Mesenchymal stem cell (in vitro differentiated cells and primary cell): Measurements from ENCODE around the gene SMARCAL1.

Experiments used
- DNase-seq: peaks from one replicate; pipeline ENCODE4 v3.0.0-alpha.2; 2013
- H2AFZ ChIP-seq: one replicate; pipeline ENCODE4 v1.6.1; 2013; ENCODE audit warnings: low read depth, mild to moderate bottlenecking, control low read depth, inconsistent platforms, low read length, moderate library complexity
- H2AK5ac ChIP-seq: 2 replicates; pipeline ENCODE4 v1.6.1; 2013; ENCODE audit warnings: low read length, moderate library complexity, mild to moderate bottlenecking, inconsistent platforms; ENCODE audit not compliant: severe bottlenecking
- H2BK120ac ChIP-seq: one replicate; pipeline ENCODE4 v1.6.1; 2013; ENCODE audit warnings: low read depth, mild to moderate bottlenecking, inconsistent platforms, low read length, moderate library complexity
- H2BK12ac ChIP-seq, 2 experiments: one replicate each; pipeline ENCODE4 v1.6.1; 2013; ENCODE audit warnings: inconsistent platforms in 2 of 2, low read length in 2 of 2, mild to moderate bottlenecking in 2 of 2, moderate library complexity in 2 of 2, control low read depth in 1 of 2
- H2BK15ac ChIP-seq: one replicate; pipeline ENCODE4 v1.6.1; 2013; ENCODE audit warnings: mild to moderate bottlenecking, low read depth, inconsistent platforms; ENCODE audit not compliant: poor library complexity, severe bottlenecking
- H2BK5ac ChIP-seq: 2 replicates; pipeline ENCODE4 v1.6.1; 2013; ENCODE audit warnings: low read depth, mild to moderate bottlenecking, low read length, control low read depth, inconsistent platforms; ENCODE audit not compliant: poor library complexity, severe bottlenecking
- H3K14ac ChIP-seq, 2 experiments: one replicate each; pipeline ENCODE4 v1.6.1; 2013; ENCODE audit warnings: inconsistent platforms in 2 of 2, low read length in 2 of 2, control low read depth in 1 of 2, mild to moderate bottlenecking in 1 of 2, moderate library complexity in 1 of 2
- H3K18ac ChIP-seq, 2 experiments: one replicate each; pipeline ENCODE4 v1.6.1; 2013; ENCODE audit warnings: inconsistent platforms in 2 of 2, low read length in 2 of 2, control low read depth in 1 of 2, low read depth in 1 of 2, mild to moderate bottlenecking in 1 of 2
- H3K23ac ChIP-seq, 2 experiments: one replicate each; pipeline ENCODE4 v1.6.1; 2013; ENCODE audit warnings: inconsistent platforms in 2 of 2, low read length in 2 of 2, mild to moderate bottlenecking in 2 of 2, moderate library complexity in 2 of 2, control low read depth in 1 of 2
- H3K27ac ChIP-seq: 2 replicates; pipeline ENCODE4 v1.5.1; 2013; ENCODE audit warnings: mild to moderate bottlenecking, moderate library complexity, low read length, control low read depth, inconsistent platforms; ENCODE audit not compliant: poor library complexity, severe bottlenecking
- H3K27me3 ChIP-seq, 2 experiments: 2 replicates each; pipeline versions ENCODE4 v1.6.1 to v1.7.0; 2013; ENCODE audit warnings: low read length in 2 of 2, mild to moderate bottlenecking in 2 of 2, moderate library complexity in 2 of 2, control low read depth in 1 of 2, inconsistent platforms in 1 of 2; ENCODE audit not compliant: control insufficient read depth in 1 of 2, insufficient read depth in 1 of 2
- H3K36me3 ChIP-seq, 2 experiments: 2 replicates each; pipeline versions ENCODE4 v1.6.1 to v1.7.0; 2013; ENCODE audit warnings: low read length in 2 of 2, control low read depth in 1 of 2, inconsistent platforms in 1 of 2, low read depth in 1 of 2, mild to moderate bottlenecking in 1 of 2; ENCODE audit not compliant: insufficient read depth in 2 of 2, control insufficient read depth in 1 of 2
- H3K4ac ChIP-seq, 2 experiments: one replicate each; pipeline ENCODE4 v1.6.1; 2013; ENCODE audit warnings: inconsistent platforms in 2 of 2, low read length in 2 of 2, mild to moderate bottlenecking in 2 of 2, moderate library complexity in 2 of 2, control low read depth in 1 of 2, low read depth in 1 of 2
- H3K4me1 ChIP-seq: 2 replicates; pipeline ENCODE4 v1.6.1; 2013; ENCODE audit warnings: low read depth, low read length, control low read depth; ENCODE audit not compliant: control insufficient read depth, insufficient read depth
- H3K4me2 ChIP-seq: 2 replicates; pipeline ENCODE4 v1.6.1; 2013; ENCODE audit warnings: low read length, mild to moderate bottlenecking, inconsistent platforms; ENCODE audit not compliant: poor library complexity, severe bottlenecking
- H3K4me3 ChIP-seq, 2 experiments: 2 replicates each; pipeline versions ENCODE4 v1.5.1 to v1.7.0; 2013; ENCODE audit warnings: low read length in 2 of 2, mild to moderate bottlenecking in 2 of 2, control low read depth in 1 of 2, low read depth in 1 of 2; ENCODE audit not compliant: insufficient read depth in 1 of 2
- H3K79me1 ChIP-seq: replicated peaks from 2 replicates; pipeline ENCODE4 v1.6.1; 2013; ENCODE audit warnings: mild to moderate bottlenecking, control low read depth, low read length, inconsistent platforms; ENCODE audit not compliant: poor library complexity, severe bottlenecking
- H3K9ac ChIP-seq: 2 replicates; pipeline ENCODE4 v1.7.0; 2013; ENCODE audit warnings: mild to moderate bottlenecking, low read length, moderate library complexity
- H3K9me3 ChIP-seq: 2 replicates; pipeline ENCODE4 v1.7.0; 2013; ENCODE audit warnings: mild to moderate bottlenecking, low read length; ENCODE audit not compliant: control insufficient read depth
- H4K8ac ChIP-seq: one replicate; pipeline ENCODE4 v1.6.1; 2013; ENCODE audit warnings: inconsistent platforms, mild to moderate bottlenecking, low read length, moderate library complexity
- H4K91ac ChIP-seq: one replicate; pipeline ENCODE4 v1.6.1; 2013; ENCODE audit warnings: mild to moderate bottlenecking, low read length, inconsistent platforms
- WGBS: methylation state at CpG from one replicate; pipeline ENCODE4 v1.1.7; 2013; ENCODE audit warnings: mixed read lengths; 5-methylcytosine and 5-hydroxymethylcytosine counted together

Gene SMARCAL1

GRCh38 chr2:216371721-216372702, 40.3 kb upstream of the SMARCAL1 start, which contains the start of gene MARCHF4:
Gene MARCHF4, minus strand, starts transcription at chr2:216372483. Its CDS starts 2,223 bp downstream, at chr2:216370260.
- H4K8ac ChIP-seq = no peak within 1 kb of the TSS
- H3K79me1 ChIP-seq = peaks cover 2% of the 10 kb centered on the region
- no peak within 1 kb of the TSS for H2BK120ac ChIP-seq
- no peak within 1 kb of the TSS for H2AFZ ChIP-seq
- WGBS = under 1% methylated on average over 38 of the region's 60 CpGs
- H3K4me3 ChIP-seq = peak within 1 kb of the TSS; percentile 60 to 77
- H3K4ac ChIP-seq = peak within 1 kb of the TSS in 1 of 2 experiments; percentile 96
- no peak within 1 kb of the TSS for H4K91ac ChIP-seq
- H3K36me3 ChIP-seq = no peaks in the 10 kb centered on the region
- peak within 1 kb of the TSS in 1 of 2 experiments; percentile 59 for H3K23ac ChIP-seq
- no peaks in the 10 kb centered on the region for H3K9me3 ChIP-seq
- no peak within 1 kb of the TSS for H2AK5ac ChIP-seq
- H2BK12ac ChIP-seq = peak within 1 kb of the TSS in 1 of 2 experiments; percentile 31
- H3K27me3 ChIP-seq = peaks cover 5 to 21% of the 10 kb centered on the region in 2 experiments
- H3K4me2 ChIP-seq = peak within 1 kb of the TSS; percentile 80
- no peak within 1 kb of the TSS for H2BK5ac ChIP-seq
- peaks cover 17% of the 10 kb centered on the region for H3K4me1 ChIP-seq
- DNase-seq = peak; percentile 90
- peak within 1 kb of the TSS in 1 of 2 experiments; percentile 82 for H3K18ac ChIP-seq
- H2BK15ac ChIP-seq = no peak within 1 kb of the TSS
- no peak within 1 kb of the TSS for H3K14ac ChIP-seq
- peak within 1 kb of the TSS; percentile 73 for H3K9ac ChIP-seq
- peak within 1 kb of the TSS; percentile 82 for H3K27ac ChIP-seq

GRCh38 chr2:216372761-216373291, 39.5 kb upstream of the SMARCAL1 start:
- Histone ChIP-seq H3K9me3 (no peaks in the 10 kb centered on the region), H3K23ac (no peak overlapping the region), H2BK120ac (no peak overlapping the region), H3K4ac (no peak overlapping the region), H3K14ac (no peak overlapping the region), H2BK5ac (no peak overlapping the region), H3K18ac (no peak overlapping the region), H3K27ac (peak overlapping the region; percentile 82), H4K8ac (no peak overlapping the region), H3K4me3 (peak overlapping the region in 1 of 2 experiments; percentile 77), H2AFZ (no peak overlapping the region), H3K4me2 (peak overlapping the region; percentile 80), H3K9ac (peak overlapping the region; percentile 73), H4K91ac (no peak overlapping the region), H3K36me3 (no peaks in the 10 kb centered on the region), H3K27me3 (peaks cover 5 to 21% of the 10 kb centered on the region in 2 experiments), H3K79me1 (peaks cover 2% of the 10 kb centered on the region), H2AK5ac (no peak overlapping the region), H3K4me1 (peaks cover 17% of the 10 kb centered on the region), H2BK12ac (no peak overlapping the region), H2BK15ac (no peak overlapping the region)
- peak; percentile 87 for DNase-seq
- WGBS = 3% methylated on average over 5 of the region's 6 CpGs

GRCh38 chr2:216373896-216374295, 38.4 kb upstream of the SMARCAL1 start:
- no peak for DNase-seq
- no peak overlapping the region for H3K4me2 ChIP-seq
- H3K23ac ChIP-seq = no peak overlapping the region
- peaks cover 5 to 21% of the 10 kb centered on the region in 2 experiments for H3K27me3 ChIP-seq
- no peak overlapping the region for H3K9ac ChIP-seq
- no peak overlapping the region for H2BK120ac ChIP-seq
- no peak overlapping the region for H3K18ac ChIP-seq
- no peak overlapping the region for H3K4ac ChIP-seq
- H3K79me1 ChIP-seq = peaks cover 2% of the 10 kb centered on the region
- H4K91ac ChIP-seq = no peak overlapping the region
- no peaks in the 10 kb centered on the region for H3K9me3 ChIP-seq
- H2BK12ac ChIP-seq = no peak overlapping the region
- no peak overlapping the region for H4K8ac ChIP-seq
- peak overlapping the region; percentile 32 for H3K27ac ChIP-seq
- H2BK15ac ChIP-seq = no peak overlapping the region
- no peaks in the 10 kb centered on the region for H3K36me3 ChIP-seq
- H2BK5ac ChIP-seq = no peak overlapping the region
- no peak overlapping the region for H3K4me3 ChIP-seq
- no peak overlapping the region for H2AK5ac ChIP-seq
- peaks cover 17% of the 10 kb centered on the region for H3K4me1 ChIP-seq
- no peak overlapping the region for H3K14ac ChIP-seq
- no peak overlapping the region for H2AFZ ChIP-seq

- Histone ChIP-seq H3K4ac (no peak overlapping the region), H2AK5ac (no peak overlapping the region), H3K9me3 (no peaks in the 10 kb centered on the region), H3K4me3 (no peak overlapping the region), H2BK5ac (no peak overlapping the region), H3K4me2 (no peak overlapping the region), H2AFZ (no peak overlapping the region), H3K27me3 (peaks cover 5 to 10% of the 10 kb centered on the region in 2 experiments), H3K14ac (no peak overlapping the region), H3K4me1 (peaks cover 17% of the 10 kb centered on the region), H3K18ac (no peak overlapping the region), H2BK12ac (no peak overlapping the region), H4K8ac (no peak overlapping the region), H4K91ac (no peak overlapping the region), H2BK15ac (no peak overlapping the region), H3K79me1 (peaks cover 2% of the 10 kb centered on the region), H3K36me3 (no peaks in the 10 kb centered on the region), H3K27ac (no peak overlapping the region), H3K9ac (no peak overlapping the region), H3K23ac (no peak overlapping the region), H2BK120ac (no peak overlapping the region)
- DNase-seq = no peak
- whole genome bisulfite sequencing = no CpG with 5 or more reads among the region's 1 CpG
Observed at GRCh38 chr2:216375286-216375685, 37.0 kb upstream of the SMARCAL1 start.
